ENCODE results near the gene TUFT1. TPM values are rescaled to one million over a fixed set of nuclear protein-coding genes. Genes with fewer than 3 reads are reported as not detected.

Gene TUFT1
- total and polyA plus RNA-seq, 10 donors = 0.67 to 1.9 (median 1.3) TPM

DNA sequence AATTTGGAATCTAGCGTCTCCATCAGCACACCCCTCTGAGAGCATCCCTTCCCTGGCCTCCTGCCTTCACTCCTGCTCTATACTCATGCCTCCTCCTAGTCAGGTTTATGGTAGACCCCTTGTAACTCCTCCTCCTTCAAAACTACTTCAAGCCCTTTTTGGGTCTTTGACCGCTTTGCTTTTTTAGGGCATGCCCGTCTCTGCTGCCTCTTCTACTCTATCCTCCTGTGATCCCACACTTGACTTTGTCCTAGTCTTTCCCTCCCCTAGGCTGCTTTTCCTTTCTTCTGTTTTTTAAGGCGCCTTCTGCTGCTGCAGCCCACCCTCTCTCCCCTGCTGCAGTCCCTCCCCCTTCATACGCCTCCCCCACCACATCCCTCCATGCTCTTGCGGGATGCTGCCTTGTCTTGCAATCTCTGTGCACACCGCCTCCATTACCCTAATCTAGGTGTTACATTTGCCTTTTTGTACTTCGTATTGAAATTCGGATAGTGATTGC is 73.2 kb downstream of the TUFT1 start:
- H3K27ac ChIP-seq = peak overlapping the region in 7 of 8 donors; percentile 51 to 100 (median 97)
- H3K36me3 ChIP-seq = peaks cover 0 to 18% (median 0%) of the 10 kb centered on the region in 6 donors
- WGBS, 5 donors = 51 to 66% (median 54%) methylated on average over 9 of the region's 9 CpGs
- DNase-seq = no peak
- no peaks in the 10 kb centered on the region for H3K27me3 ChIP-seq (replicated peaks in 1 of 7)
- peaks cover 0 to 68% (median 48%) of the 10 kb centered on the region in 6 donors for H3K4me1 ChIP-seq
- TF ChIP-seq POLR2AphosphoS5 (IDR thresholded peaks at IDR 0.05) = no peak
- no peak for TF ChIP-seq POLR2A (IDR thresholded peaks at IDR 0.05)
- TF ChIP-seq, protein P1, sequence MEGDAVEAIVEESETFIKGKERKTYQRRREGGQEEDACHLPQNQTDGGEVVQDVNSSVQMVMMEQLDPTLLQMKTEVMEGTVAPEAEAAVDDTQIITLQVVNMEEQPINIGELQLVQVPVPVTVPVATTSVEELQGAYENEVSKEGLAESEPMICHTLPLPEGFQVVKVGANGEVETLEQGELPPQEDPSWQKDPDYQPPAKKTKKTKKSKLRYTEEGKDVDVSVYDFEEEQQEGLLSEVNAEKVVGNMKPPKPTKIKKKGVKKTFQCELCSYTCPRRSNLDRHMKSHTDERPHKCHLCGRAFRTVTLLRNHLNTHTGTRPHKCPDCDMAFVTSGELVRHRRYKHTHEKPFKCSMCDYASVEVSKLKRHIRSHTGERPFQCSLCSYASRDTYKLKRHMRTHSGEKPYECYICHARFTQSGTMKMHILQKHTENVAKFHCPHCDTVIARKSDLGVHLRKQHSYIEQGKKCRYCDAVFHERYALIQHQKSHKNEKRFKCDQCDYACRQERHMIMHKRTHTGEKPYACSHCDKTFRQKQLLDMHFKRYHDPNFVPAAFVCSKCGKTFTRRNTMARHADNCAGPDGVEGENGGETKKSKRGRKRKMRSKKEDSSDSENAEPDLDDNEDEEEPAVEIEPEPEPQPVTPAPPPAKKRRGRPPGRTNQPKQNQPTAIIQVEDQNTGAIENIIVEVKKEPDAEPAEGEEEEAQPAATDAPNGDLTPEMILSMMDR (IDR thresholded peaks at IDR 0.05 in 8 of 11, conservative IDR thresholded peaks at IDR 0.05 in 3 of 11) = no peak
- intact Hi-C loops (cut with DNase I; ENCODE audit: low total_unique reads) = no loop called here
- peak overlapping the region; percentile 95 to 100 (median 98) for H3K4me3 ChIP-seq
- H3K9me3 ChIP-seq = no peaks in the 10 kb centered on the region

DNA sequence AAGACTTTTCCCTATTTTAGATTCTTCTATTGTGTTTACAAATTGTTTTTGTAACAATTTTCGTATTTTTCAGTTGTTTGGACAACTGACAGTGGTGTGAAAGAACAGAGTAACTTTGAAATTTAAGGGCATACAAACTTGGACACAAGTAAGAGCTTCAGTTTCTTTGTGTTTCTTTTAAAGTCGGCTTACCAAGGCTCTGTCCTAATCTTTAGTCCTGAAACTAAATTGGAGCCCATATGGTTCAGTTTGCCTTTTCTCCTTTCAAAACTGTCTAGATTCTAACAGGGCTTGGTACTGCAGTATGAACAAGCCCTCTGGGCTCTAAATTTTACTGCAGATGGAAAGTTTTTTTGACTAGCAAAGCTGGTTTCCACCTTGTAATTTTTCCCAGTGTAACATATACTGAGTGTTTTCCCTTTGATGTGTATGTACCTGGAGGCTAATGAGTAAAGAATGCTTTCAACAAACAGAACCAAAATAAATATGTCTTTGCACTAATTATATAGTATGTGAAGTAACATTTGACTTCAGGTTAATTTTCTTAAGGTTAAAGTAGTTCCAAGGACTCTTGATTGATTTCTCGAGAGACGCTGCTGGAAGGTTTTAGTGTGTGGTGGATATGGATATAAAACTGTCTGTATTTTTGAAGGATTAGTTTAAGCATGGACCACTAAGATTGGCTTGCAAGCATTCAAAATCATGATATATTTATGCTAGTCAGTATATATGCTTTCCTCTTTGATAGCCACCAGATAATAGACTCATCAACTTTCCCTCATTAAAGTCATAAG is 75.8 kb downstream of the TUFT1 start:
- peaks cover 0 to 18% (median 0%) of the 10 kb centered on the region in 6 donors for H3K36me3 ChIP-seq
- no peaks in the 10 kb centered on the region for H3K27me3 ChIP-seq (replicated peaks in 1 of 7)
- peaks cover 8 to 92% (median 70%) of the 10 kb centered on the region in 6 donors for H3K4me1 ChIP-seq
- TF ChIP-seq, protein P1 (IDR thresholded peaks at IDR 0.05 in 8 of 11, conservative IDR thresholded peaks at IDR 0.05 in 3 of 11) = no peak
- TF ChIP-seq POLR2A (IDR thresholded peaks at IDR 0.05) (no peak), POLR2AphosphoS5 (IDR thresholded peaks at IDR 0.05) (no peak)
- H3K27ac ChIP-seq = no peak overlapping the region
- intact Hi-C loops (cut with DNase I; ENCODE audit: low total_unique reads) = no loop called here
- H3K9me3 ChIP-seq = no peaks in the 10 kb centered on the region
- no peak overlapping the region for H3K4me3 ChIP-seq
- no peak for DNase-seq
- 88 to 95% (median 92%) methylated on average over 4 of the region's 4 CpGs for WGBS, 5 donors

DNA sequence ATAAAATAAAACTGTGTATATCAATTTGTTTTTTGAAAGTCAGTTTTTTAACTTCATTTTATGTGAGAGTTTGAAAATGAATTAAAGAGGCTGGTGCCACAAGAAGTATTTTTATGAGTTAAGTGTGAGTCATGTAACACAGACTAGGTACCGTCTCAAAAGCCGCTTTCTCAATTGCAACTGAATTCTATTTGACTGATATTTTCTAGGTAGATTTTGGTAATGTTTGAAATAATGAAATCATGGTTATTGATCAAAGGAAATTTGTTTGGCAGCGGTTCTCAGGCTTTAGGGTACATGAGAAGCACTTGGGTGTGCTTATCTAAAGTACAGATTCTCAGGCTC is 76.4 kb downstream of the TUFT1 start:
- WGBS, 5 donors = 76 to 94% (median 88%) methylated on average over 3 of the region's 3 CpGs
- Histone ChIP-seq H3K27me3 (replicated peaks in 1 of 7) (no peaks in the 10 kb centered on the region), H3K36me3 (peaks cover 0 to 18% (median 0%) of the 10 kb centered on the region in 6 donors), H3K27ac (no peak overlapping the region), H3K4me3 (no peak overlapping the region), H3K4me1 (peaks cover 8 to 92% (median 70%) of the 10 kb centered on the region in 6 donors), H3K9me3 (no peaks in the 10 kb centered on the region)
- DNase-seq = no peak
- TF ChIP-seq POLR2AphosphoS5 (IDR thresholded peaks at IDR 0.05) = no peak
- TF ChIP-seq POLR2A (IDR thresholded peaks at IDR 0.05) = no peak
- TF ChIP-seq, protein P1 (IDR thresholded peaks at IDR 0.05 in 8 of 11, conservative IDR thresholded peaks at IDR 0.05 in 3 of 11) = no peak
- intact Hi-C loops (cut with DNase I; ENCODE audit: low total_unique reads) = no loop called here

DNA sequence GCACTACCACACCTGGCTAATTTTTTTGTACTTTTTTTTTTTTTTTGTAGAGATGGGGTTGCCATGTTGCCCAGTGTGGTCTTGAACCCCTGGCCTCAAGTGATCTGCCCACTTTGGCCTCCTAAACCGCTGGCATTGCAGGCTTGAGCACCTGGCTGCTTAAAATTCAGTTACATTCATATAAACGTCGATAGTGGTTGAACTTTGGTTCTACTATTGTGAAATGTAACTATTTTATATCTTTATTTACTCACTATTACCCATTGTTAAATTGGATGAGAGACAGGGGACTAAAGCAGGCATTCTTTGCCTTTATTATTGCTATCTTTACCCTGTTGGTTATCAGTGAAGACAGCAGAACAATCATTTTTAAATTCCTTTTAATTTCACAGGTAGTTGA is 77.9 kb downstream of the TUFT1 start:
- Histone ChIP-seq H3K9me3 (no peaks in the 10 kb centered on the region), H3K27me3 (replicated peaks in 1 of 7) (no peaks in the 10 kb centered on the region), H3K27ac (peak overlapping the region in 1 of 8 donors; percentile 75), H3K36me3 (peaks cover 0 to 22% (median 0%) of the 10 kb centered on the region in 6 donors), H3K4me3 (no peak overlapping the region), H3K4me1 (peaks cover 8 to 100% (median 69%) of the 10 kb centered on the region in 6 donors)
- intact Hi-C loops (cut with DNase I; ENCODE audit: low total_unique reads) = no loop called here
- 85 to 96% (median 94%) methylated on average over 3 of the region's 3 CpGs for WGBS, 5 donors
- TF ChIP-seq POLR2A (IDR thresholded peaks at IDR 0.05) (no peak), POLR2AphosphoS5 (IDR thresholded peaks at IDR 0.05) (no peak)
- TF ChIP-seq, protein P1 (IDR thresholded peaks at IDR 0.05 in 8 of 11, conservative IDR thresholded peaks at IDR 0.05 in 3 of 11) = no peak
- no peak for DNase-seq

All from spleen (tissue), 11 donors.